ENCODE measurements around the gene C16orf96. TPM values are rescaled to one million over a fixed set of nuclear protein-coding genes. Genes with fewer than 3 reads are reported as not detected.
A peak's percentile ranks its signal among the peaks of the same experiment; 100 is the strongest.

The C16orf96 gene
- total RNA-seq, 1 donor from 2014 or later = 0.30 TPM

DNA sequence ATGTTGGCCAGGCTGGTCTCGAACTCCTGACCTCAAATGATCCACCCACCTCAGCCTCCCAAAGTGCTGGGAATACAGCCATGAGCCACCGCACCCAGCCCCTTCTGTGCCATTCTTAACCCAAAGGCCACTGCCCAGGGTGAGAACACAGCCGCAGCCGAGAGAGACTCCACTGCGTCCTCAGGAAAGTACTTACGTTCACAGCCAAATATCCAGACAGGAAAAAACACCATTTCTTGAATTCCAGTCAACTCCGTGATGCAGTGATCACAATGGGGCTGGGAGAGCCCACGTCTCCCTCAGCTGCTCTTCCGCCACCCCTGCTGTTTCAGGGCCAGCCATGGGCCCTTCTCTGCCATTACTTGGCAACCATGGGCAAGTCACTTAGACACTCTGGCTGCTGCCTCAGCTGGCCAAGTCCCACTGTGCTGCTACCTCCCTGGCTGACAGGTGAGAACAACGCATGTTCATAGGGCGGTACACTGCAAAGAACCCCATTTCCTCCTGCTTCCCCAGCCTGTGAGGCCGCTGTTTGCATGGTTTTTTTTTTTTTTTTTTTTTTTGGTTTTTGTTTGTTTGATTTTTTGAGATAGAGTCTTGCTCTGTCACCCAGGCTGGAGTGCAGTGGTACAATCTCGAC is 21.9 kb upstream of the C16orf96 start:
- DNase-seq (ENCODE audit: low read depth, low spot score) = no peak

DNA sequence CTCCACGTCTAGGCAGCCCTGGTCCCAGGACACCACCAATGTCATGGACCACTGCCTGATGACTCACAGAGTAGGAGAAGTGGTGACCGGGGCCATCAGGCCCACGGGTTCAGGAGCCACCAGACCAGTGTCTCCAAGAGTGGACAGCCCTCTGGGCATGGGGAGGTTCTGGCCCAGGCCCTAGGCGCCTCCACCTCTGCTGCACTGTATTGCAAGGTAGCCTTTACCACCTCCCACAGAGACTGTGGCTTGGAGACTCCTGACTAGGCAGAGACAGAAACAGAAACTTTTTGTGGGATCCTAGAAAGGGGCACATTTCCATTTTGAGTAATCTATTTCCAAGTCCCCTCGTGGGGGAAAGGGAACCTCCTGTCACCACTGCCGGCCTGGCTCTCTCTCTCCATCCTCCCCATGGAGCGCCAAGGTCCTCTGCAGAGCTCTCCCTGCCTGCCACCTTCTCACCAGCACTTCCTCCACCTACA is 20.5 kb upstream of the C16orf96 start:
- H3K4me1 Mint-ChIP-seq = peaks cover 9% of the 10 kb centered on the region
- peaks cover 7% of the 10 kb centered on the region for H3K27me3 Mint-ChIP-seq (ENCODE audit: low read depth)
- DNase-seq (ENCODE audit: low read depth, low spot score) = no peak
- H3K36me3 Mint-ChIP-seq (ENCODE audit: low read depth) = peaks cover 20% of the 10 kb centered on the region
- H3K27ac Mint-ChIP-seq (ENCODE audit: unreplicated experiment) = peak overlapping the region; percentile 64
- TF ChIP-seq, protein P1, sequence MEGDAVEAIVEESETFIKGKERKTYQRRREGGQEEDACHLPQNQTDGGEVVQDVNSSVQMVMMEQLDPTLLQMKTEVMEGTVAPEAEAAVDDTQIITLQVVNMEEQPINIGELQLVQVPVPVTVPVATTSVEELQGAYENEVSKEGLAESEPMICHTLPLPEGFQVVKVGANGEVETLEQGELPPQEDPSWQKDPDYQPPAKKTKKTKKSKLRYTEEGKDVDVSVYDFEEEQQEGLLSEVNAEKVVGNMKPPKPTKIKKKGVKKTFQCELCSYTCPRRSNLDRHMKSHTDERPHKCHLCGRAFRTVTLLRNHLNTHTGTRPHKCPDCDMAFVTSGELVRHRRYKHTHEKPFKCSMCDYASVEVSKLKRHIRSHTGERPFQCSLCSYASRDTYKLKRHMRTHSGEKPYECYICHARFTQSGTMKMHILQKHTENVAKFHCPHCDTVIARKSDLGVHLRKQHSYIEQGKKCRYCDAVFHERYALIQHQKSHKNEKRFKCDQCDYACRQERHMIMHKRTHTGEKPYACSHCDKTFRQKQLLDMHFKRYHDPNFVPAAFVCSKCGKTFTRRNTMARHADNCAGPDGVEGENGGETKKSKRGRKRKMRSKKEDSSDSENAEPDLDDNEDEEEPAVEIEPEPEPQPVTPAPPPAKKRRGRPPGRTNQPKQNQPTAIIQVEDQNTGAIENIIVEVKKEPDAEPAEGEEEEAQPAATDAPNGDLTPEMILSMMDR (conservative IDR thresholded peaks at IDR 0.05) = no peak
- H3K4me3 Mint-ChIP-seq = no peak overlapping the region
- peaks cover 9% of the 10 kb centered on the region for H3K9me3 Mint-ChIP-seq

More for the DNA sequence above, 21.9 kb upstream of the C16orf96 start:
- H3K36me3 Mint-ChIP-seq (ENCODE audit: low read depth) = peaks cover 15% of the 10 kb centered on the region
- H3K4me3 Mint-ChIP-seq = no peak overlapping the region
- peaks cover 7% of the 10 kb centered on the region for H3K27me3 Mint-ChIP-seq (ENCODE audit: low read depth)
- TF ChIP-seq, protein P1 (conservative IDR thresholded peaks at IDR 0.05) = no peak
- peaks cover 12% of the 10 kb centered on the region for H3K4me1 Mint-ChIP-seq
- peaks cover 3% of the 10 kb centered on the region for H3K9me3 Mint-ChIP-seq
- H3K27ac Mint-ChIP-seq (ENCODE audit: unreplicated experiment) = no peak overlapping the region

DNA sequence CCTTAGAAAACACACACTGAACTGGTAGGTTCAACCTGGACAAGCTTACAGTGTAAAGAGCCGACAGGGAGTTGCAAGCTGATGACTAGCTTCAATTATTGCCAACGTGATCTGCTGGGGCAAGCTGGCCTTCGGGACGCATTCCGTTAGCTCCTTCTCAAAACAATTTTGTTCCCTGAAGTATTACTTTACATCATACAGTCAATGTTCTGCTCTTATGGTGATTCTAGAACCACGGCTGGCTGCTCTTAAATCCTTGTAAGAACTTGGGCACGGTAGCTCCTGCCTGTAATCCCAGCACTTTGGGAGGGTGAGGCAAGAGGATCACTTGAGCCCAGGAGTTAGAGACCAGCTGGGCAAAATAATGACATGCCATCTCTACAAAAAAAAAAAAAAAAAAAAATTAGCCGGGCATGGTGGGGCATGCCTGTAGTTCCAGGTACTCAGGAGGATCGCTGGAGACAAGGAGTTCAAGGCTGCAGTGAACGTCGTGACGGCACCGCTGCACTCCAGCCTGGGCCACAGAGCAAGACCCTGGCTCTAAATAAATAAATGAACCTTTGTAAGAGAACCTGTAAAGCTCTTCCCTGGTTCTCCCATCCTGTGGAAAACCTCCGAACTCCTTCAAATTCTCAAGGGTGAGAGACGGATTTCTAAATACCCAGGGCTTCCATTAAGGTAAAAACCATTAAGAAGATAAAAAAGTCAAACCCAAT is 19.6 kb upstream of the C16orf96 start:
- Mint-ChIP-seq H3K4me1 (peaks cover 9% of the 10 kb centered on the region), H3K9me3 (peaks cover 9% of the 10 kb centered on the region), H3K36me3 (ENCODE audit: low read depth) (peaks cover 24% of the 10 kb centered on the region), H3K27ac (ENCODE audit: unreplicated experiment) (no peak overlapping the region), H3K4me3 (peak overlapping the region; percentile 91), H3K27me3 (ENCODE audit: low read depth) (peaks cover 7% of the 10 kb centered on the region)
- TF ChIP-seq, protein P1 (conservative IDR thresholded peaks at IDR 0.05) = no peak
- DNase-seq (ENCODE audit: low read depth, low spot score) = no peak

DNA sequence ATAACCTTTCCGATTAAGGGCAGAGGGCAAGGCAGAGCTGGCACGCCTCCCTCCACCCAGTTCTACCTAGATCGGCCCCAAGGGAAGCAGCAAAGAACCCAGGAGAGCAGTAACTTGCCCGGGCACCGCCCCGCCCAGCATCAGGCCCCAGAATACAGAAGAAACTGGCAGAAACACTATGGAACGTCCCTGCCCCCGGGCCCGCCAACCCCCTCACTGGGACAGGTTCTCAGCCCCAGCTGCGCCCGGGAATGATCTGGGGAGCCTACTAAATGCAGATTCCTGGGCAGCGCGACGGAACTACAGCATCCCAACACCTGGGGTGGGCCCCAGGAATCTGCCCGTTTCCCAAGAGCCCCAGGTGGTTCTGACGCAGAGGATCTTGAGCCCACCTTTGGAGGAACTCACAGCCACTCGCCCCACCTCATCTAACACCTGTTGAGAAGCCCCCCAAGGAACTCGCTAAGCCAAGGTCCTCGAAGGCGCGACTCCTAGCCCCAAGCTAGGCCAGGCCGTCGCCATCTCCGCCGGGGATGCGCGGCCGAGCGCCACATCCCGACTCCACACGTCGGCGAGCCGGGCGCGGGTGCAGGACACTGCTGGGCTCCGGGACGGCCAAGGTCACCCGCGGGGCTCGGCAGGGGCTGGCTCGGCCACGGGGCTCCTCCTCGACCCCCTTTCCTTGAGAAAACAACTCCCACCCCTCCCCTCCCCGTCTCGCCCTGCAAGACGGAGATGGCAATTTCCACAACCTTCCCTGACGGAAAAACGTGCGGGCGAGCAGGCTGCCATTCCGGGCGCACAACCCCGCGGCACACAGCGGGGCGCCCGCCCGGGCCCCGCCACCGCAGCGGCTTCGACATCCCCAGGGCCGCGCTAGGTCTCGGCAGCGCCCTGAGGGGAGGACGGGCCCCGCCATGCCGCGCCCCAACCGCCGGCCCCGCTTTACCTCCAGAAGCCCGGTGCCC is 18.5 kb upstream of the C16orf96 start:
- Mint-ChIP-seq H3K4me1 (peaks cover 9% of the 10 kb centered on the region), H3K27ac (ENCODE audit: unreplicated experiment) (no peak overlapping the region), H3K9me3 (peaks cover 9% of the 10 kb centered on the region), H3K27me3 (ENCODE audit: low read depth) (peaks cover 7% of the 10 kb centered on the region), H3K36me3 (ENCODE audit: low read depth) (peaks cover 20% of the 10 kb centered on the region), H3K4me3 (peak overlapping the region; percentile 91)
- DNase-seq (ENCODE audit: low read depth, low spot score) = peak; percentile 16
- TF ChIP-seq, protein P1 (conservative IDR thresholded peaks at IDR 0.05) = no peak

All from neural crest cell (in vitro differentiated cells).